Measurements from ENCODE around the gene TNS3. TPM values are rescaled to one million over a fixed set of nuclear protein-coding genes. Genes with fewer than 3 reads are reported as not detected.
A peak's percentile ranks its signal among the peaks of the same experiment; 100 is the strongest.

The TNS3 gene
- total and polyA plus RNA-seq, 2 of the 13 experiments (the other 11 are each of a cell fraction or from before 2014, with no cell fraction given), result 52.9 to 55.7 TPM

DNA sequence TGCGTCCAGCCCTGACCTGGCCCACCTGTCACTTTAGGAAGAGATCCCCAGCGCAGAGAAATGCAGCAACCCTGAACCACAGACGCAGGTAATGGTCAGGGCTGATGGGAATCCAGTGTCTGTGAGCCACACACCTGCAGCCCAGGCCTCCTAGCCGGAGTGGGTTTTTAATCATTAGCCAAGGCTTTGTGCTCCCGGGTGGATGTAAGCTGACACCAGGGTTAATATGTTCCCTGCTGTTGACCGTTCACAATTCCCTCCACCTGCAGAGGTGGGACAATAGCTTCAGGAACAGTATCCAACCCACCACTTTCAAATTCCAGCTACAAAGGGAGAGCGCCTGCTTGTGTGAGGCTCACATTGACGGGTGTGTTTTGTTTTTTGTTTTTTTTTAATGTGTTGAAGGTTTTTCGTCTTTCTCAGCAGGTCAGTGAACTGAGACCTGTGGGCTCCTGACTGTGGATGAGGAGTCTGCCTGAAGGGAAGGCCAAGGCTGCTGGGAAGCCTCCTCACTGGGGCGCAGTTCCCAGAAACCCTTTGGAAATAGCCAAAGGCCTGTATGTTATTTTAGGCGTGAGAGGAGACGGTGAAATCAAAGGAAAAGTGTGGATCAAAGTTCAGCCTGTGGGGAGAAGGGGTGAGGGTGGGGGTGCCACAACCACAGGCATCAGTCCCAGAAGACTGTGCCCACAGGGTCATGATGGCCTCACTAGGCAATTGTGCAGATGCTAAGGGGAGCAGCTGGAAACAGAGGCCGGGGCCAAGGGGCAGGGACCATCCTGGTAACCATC, 111.1 kb downstream of the TNS3 start (continued):
- TF ChIP-seq, protein P1, sequence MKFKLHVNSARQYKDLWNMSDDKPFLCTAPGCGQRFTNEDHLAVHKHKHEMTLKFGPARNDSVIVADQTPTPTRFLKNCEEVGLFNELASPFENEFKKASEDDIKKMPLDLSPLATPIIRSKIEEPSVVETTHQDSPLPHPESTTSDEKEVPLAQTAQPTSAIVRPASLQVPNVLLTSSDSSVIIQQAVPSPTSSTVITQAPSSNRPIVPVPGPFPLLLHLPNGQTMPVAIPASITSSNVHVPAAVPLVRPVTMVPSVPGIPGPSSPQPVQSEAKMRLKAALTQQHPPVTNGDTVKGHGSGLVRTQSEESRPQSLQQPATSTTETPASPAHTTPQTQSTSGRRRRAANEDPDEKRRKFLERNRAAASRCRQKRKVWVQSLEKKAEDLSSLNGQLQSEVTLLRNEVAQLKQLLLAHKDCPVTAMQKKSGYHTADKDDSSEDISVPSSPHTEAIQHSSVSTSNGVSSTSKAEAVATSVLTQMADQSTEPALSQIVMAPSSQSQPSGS (CRISPR knock-in tag; IDR thresholded peaks at IDR 0.05), result peak; percentile 57; the same call in 1 of the 2 replicates
- TF ChIP-seq, protein P2, sequence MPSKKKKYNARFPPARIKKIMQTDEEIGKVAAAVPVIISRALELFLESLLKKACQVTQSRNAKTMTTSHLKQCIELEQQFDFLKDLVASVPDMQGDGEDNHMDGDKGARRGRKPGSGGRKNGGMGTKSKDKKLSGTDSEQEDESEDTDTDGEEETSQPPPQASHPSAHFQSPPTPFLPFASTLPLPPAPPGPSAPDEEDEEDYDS (CRISPR knock-in tag; IDR thresholded peaks at IDR 0.05), result peak; percentile 71
- TF ChIP-seq GPN1 (CRISPR knock-in tag; IDR thresholded peaks at IDR 0.05; ENCODE audit: borderline replicate concordance), result no peak
- TF ChIP-seq PTBP1 (IDR thresholded peaks at IDR 0.05; ENCODE audit: low read depth, low read length, poor library complexity, severe bottlenecking), result no peak
- peak; percentile 37; the same call in 1 of the 2 replicates for TF ChIP-seq GZF1 (CRISPR knock-in tag; IDR thresholded peaks at IDR 0.05)
- peak; percentile 37; the same call in 1 of the 2 replicates for TF ChIP-seq NRL (CRISPR knock-in tag; IDR thresholded peaks at IDR 0.05; ENCODE audit: borderline replicate concordance)
- TF ChIP-seq ZFP82 (CRISPR knock-in tag; IDR thresholded peaks at IDR 0.05; ENCODE audit: borderline replicate concordance), result no peak
- TF ChIP-seq, protein P3, sequence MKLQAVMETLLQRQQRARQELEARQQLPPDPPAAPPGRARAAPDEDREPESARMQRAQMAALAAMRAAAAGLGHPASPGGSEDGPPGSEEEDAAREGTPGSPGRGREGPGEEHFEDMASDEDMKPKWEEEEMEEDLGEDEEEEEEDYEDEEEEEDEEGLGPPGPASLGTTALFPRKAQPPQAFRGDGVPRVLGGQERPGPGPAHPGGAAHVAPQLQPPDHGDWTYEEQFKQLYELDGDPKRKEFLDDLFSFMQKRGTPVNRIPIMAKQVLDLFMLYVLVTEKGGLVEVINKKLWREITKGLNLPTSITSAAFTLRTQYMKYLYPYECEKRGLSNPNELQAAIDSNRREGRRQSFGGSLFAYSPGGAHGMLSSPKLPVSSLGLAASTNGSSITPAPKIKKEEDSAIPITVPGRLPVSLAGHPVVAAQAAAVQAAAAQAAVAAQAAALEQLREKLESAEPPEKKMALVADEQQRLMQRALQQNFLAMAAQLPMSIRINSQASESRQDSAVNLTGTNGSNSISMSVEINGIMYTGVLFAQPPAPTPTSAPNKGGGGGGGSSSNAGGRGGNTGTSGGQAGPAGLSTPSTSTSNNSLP (IDR thresholded peaks at IDR 0.05; ENCODE audit: low read depth, low read length), result peak; percentile 40; the same call in 1 of the 2 replicates
- no peak for TF ChIP-seq THYN1 (CRISPR knock-in tag; IDR thresholded peaks at IDR 0.05; ENCODE audit: borderline replicate concordance, low read depth)
- peak; percentile 37 to 72; a peak in 3 of 4 replicates for TF ChIP-seq EP300 (IDR thresholded peaks at IDR 0.05; ENCODE audit: low read depth in 2 of 2, low read length in 2 of 2)
- peak; percentile 87 for TF ChIP-seq EP300 (CRISPR knock-in tag; IDR thresholded peaks at IDR 0.05; ENCODE audit: borderline replicate concordance)
- TF ChIP-seq KMT2A (CRISPR knock-in tag; IDR thresholded peaks at IDR 0.05), result peak; percentile 16; the same call in 1 of the 2 replicates
- peak; percentile 80 for TF ChIP-seq FOXP1 (IDR thresholded peaks at IDR 0.05)
- peak; percentile 60 for TF ChIP-seq FOXP1 (CRISPR knock-in tag; IDR thresholded peaks at IDR 0.05)
- TF ChIP-seq ZNF777 (CRISPR knock-in tag; IDR thresholded peaks at IDR 0.05), result no peak
- no peak for TF ChIP-seq ZFYVE20 (CRISPR knock-in tag; IDR thresholded peaks at IDR 0.05; ENCODE audit: borderline replicate concordance, low read depth)
- TF ChIP-seq ZNF335 (CRISPR knock-in tag; IDR thresholded peaks at IDR 0.05), result peak; percentile 87
- TF ChIP-seq CCAR2 (optimal IDR thresholded peaks at IDR 0.05; ENCODE audit: low read depth, low read length), result peak; percentile 32
- 0 out of 2 replicates have a peak, but pooled peaks have one; percentile 38 for TF ChIP-seq ARNT2 (CRISPR knock-in tag; IDR thresholded peaks at IDR 0.05; ENCODE audit: low read depth)
- TF ChIP-seq FOSL2 (CRISPR knock-in tag; IDR thresholded peaks at IDR 0.05), result peak; percentile 67
- TF ChIP-seq, protein P4, sequence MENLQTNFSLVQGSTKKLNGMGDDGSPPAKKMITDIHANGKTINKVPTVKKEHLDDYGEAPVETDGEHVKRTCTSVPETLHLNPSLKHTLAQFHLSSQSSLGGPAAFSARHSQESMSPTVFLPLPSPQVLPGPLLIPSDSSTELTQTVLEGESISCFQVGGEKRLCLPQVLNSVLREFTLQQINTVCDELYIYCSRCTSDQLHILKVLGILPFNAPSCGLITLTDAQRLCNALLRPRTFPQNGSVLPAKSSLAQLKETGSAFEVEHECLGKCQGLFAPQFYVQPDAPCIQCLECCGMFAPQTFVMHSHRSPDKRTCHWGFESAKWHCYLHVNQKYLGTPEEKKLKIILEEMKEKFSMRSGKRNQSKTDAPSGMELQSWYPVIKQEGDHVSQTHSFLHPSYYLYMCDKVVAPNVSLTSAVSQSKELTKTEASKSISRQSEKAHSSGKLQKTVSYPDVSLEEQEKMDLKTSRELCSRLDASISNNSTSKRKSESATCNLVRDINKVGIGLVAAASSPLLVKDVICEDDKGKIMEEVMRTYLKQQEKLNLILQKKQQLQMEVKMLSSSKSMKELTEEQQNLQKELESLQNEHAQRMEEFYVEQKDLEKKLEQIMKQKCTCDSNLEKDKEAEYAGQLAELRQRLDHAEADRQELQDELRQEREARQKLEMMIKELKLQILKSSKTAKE (CRISPR knock-in tag; IDR thresholded peaks at IDR 0.05; ENCODE audit: borderline replicate concordance), result peak; percentile 15; the same call in 1 of the 2 replicates
- TF ChIP-seq ZNF143 (CRISPR knock-in tag; IDR thresholded peaks at IDR 0.05), result peak; percentile 61; the same call in 1 of the 2 replicates
- peak; percentile 63; the same call in 1 of the 2 replicates for TF ChIP-seq ESRRA (CRISPR knock-in tag; IDR thresholded peaks at IDR 0.05; ENCODE audit: low read depth)
- no peak for TF ChIP-seq MAF1 (CRISPR knock-in tag; IDR thresholded peaks at IDR 0.05; ENCODE audit: borderline replicate concordance)
- TF ChIP-seq HNF4A (CRISPR knock-in tag; IDR thresholded peaks at IDR 0.05), result peak; percentile 91

Data from HepG2 (cell line).